Cardiac fibroblast (primary cell): ENCODE data around the gene FYCO1.
A peak's percentile ranks its signal among the peaks of the same experiment; 100 is the strongest.

Experiments used
- DNase-seq, 2 donors: peaks; one replicate each; pipeline versions ENCODE4 v3.0.0 to v3.0.0-alpha.2; 2010; ENCODE audit warnings: low read depth in 2 of 2
- H3K4me3 ChIP-seq, 2 donors: replicated peaks in 1 of 2; 1 replicate in 1 of 2; 2 replicates in 1 of 2; pipeline ENCODE4 v1.5.1; 2011; ENCODE audit warnings: low read depth in 2 of 2, low read length in 2 of 2, mild to moderate bottlenecking in 2 of 2, moderate library complexity in 1 of 2
- TF ChIP-seq, protein P1 (sequence below): IDR thresholded peaks from one replicate; pipeline ENCODE4 v1.5.1; 2011; ENCODE audit warnings: low read depth, mild to moderate bottlenecking, low read length, inconsistent platforms

FYCO1 gene

DNA sequence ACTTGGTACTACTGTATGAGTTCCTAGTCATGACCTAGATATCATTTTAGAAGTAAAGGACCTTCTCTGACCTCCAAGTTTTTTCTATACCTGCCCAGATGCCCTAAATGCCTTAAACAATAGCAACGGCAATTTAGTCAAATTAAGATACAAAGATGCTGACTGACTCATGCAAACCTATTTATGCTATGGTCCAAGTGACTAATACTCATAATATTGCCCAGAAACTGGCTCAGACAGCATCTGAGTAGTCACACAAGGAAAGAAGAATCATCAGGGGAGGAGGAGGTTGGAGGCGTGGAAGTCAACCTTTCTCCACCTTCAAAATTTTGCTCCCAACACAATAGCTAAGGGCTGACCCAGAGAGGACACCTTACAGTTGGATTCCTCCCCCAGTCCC lies 6.8 kb downstream of the FYCO1 start:
- no peak overlapping the region for H3K4me3 ChIP-seq
- TF ChIP-seq, protein P1, sequence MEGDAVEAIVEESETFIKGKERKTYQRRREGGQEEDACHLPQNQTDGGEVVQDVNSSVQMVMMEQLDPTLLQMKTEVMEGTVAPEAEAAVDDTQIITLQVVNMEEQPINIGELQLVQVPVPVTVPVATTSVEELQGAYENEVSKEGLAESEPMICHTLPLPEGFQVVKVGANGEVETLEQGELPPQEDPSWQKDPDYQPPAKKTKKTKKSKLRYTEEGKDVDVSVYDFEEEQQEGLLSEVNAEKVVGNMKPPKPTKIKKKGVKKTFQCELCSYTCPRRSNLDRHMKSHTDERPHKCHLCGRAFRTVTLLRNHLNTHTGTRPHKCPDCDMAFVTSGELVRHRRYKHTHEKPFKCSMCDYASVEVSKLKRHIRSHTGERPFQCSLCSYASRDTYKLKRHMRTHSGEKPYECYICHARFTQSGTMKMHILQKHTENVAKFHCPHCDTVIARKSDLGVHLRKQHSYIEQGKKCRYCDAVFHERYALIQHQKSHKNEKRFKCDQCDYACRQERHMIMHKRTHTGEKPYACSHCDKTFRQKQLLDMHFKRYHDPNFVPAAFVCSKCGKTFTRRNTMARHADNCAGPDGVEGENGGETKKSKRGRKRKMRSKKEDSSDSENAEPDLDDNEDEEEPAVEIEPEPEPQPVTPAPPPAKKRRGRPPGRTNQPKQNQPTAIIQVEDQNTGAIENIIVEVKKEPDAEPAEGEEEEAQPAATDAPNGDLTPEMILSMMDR, result no peak
- peak; percentile 65 to 91 for DNase-seq

DNA sequence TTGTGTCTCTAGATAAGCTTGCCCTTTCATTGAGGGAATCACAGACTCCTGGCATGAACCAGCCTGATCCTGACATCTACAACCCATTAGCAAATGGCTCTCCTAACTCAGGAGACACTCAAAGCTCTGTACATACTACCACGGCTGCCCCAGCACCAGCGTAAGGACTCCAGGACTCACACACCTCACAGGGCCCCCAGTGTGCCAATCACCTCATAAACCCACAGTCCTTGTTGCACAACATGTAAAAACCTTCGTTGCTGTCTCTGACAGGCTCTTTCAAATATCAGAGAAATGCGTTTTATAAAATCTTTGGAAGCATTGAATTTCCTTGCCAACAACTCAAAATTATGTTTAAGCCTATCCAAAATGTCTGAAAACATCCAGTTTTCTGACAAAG lies 7.3 kb downstream of the FYCO1 start:
- H3K4me3 ChIP-seq, result no peak overlapping the region
- peak; percentile 34 for DNase-seq
- TF ChIP-seq, protein P1, result no peak

DNA sequence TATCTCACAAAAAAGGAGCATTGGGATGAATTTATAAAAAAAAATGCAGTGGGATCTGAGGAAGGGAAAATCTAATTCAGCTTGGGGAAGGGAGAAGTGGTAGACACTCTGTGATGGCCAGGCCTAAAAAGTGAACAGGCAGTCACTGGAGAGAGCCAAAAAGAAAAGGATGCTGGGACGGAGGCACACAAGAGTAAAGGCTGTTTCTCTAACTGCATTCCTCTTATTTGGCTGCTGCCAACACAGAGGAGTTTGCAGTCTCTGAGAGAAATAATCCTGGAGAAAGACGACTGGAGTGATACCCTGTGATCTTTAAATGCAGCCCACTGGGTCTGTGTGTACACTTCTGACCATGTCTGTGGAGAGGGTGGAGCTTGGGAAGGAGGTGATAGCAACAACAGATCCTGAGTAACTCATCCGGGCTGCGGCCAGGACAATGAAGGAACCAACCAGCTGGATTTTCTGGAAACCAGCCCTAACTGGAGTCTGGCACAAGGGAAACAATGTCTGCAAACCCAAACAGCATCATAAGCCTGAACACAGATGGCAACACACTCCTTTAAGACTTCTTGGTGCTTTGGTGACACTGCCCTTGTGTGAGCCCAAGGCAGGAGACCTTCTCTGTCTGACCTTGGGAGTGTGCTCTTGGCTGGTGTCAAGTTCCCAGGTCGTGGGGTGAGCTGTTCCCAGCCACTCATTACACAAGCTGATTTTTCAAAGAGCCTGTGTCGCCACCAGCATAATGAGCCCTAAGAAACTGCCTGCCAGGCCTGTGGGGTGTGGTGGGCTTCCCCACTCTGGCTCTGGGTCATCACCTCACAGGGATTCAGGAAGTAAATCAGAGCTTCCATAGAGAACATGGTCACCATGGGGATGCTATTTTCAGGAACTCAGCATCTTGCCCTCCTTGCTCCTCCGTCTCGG lies 8.0 kb downstream of the FYCO1 start:
- TF ChIP-seq, protein P1, result no peak
- peak; percentile 67 to 81 for DNase-seq
- no peak overlapping the region for H3K4me3 ChIP-seq

DNA sequence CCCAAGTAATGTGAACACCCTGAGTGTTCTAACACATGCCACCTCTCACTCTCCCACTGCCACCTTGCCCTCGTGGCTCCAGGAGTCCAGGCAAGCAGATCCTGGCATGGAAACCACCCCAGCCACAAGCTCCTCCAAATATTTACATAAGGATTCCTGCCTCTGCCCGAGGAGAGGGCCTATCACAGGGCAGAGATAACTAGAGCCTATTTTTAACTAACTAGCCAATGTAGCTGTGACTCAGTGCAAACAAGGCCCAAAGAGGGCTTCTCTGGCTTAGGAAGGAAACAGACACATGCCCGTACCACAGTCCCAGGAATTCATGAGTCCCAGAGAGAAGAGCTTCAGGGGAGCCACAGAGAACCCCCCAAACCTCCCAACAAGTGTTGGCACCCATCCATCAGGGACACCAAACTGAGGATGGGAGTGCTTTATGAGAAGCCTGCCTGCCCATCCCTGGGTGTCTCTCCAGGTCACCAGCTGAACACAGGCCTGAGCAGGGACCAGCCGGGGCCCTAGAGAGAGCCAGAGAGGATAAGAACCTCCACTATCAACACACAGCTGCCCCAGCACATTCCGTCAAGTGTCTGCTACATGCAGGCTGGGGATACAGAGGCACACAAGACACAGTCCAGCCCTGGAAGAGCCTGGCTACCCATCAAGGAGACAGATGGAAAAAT lies 9.2 kb downstream of the FYCO1 start:
- DNase-seq, result peak; percentile 71 to 80
- no peak overlapping the region for H3K4me3 ChIP-seq
- TF ChIP-seq, protein P1, result no peak

DNA sequence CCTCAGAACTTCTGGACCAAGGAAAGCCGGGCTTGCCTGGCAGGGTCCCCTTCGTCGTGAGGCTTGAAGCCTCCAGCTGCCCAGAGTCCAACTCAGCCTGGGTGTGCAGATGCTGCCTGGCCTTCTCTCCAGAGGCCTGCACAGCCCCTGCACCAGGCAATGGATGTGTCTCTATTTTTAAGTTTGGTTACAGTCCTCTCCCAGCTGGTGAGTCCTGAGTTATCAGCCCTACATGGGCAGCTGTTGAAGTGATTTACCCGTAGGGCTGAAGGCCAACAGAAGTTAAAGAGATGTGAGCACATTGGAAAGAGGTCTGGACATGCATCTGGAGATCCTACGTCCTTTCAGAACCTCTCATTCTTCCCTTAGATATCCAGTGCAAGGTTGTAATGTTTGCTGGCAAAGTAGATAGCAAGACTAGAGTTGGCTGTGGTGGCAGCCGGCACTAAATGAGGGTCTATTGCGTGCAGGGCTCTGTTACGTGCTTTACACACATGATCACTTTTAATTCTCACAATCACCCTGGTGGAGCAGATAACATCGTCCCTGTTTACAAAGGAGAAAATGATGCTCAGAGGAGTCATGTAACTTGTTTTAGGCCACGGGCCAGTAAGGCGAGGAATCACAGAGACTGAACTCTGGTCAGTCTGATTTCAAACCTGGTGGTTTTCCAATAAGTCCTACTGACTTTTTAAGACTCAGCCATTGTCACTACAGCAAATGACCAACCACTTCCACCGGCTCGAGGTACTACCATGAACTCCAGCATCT lies 9.9 kb downstream of the FYCO1 start:
- DNase-seq, result peak; percentile 14 to 29
- TF ChIP-seq, protein P1, result no peak
- no peak overlapping the region for H3K4me3 ChIP-seq
